SK-N-SH treated with all-trans-retinoic acid at 6 μM for 48 hours (cell line): Measurements from ENCODE around the gene TCF7.

Experiments used
- CSDC2 ChIP-seq: fragments of 250-450 bp; sonication (Bioruptor Pico); IDR thresholded peaks from 2 replicates; pipeline ENCODE4 v1.5.0; 2020; ENCODE audit warnings: mild to moderate bottlenecking, moderate library complexity
- GLIS3 ChIP-seq: fragments of 250-450 bp; sonication (Bioruptor Pico); IDR thresholded peaks from 2 replicates; pipeline ENCODE4 v1.5.0; 2020; ENCODE audit warnings: mild to moderate bottlenecking, moderate library complexity
- OSR1 ChIP-seq: fragments of 250-450 bp; sonication (Bioruptor Pico); IDR thresholded peaks from 2 replicates; pipeline ENCODE4 v1.8.0; 2022; ENCODE audit warnings: moderate library complexity, mild to moderate bottlenecking, inconsistent platforms
- RARB ChIP-seq: fragments of 250-450 bp; sonication (Bioruptor Pico); IDR thresholded peaks from 2 replicates; pipeline ENCODE4 v1.8.0; 2021; ENCODE audit warnings: mild to moderate bottlenecking, moderate library complexity

DNA sequence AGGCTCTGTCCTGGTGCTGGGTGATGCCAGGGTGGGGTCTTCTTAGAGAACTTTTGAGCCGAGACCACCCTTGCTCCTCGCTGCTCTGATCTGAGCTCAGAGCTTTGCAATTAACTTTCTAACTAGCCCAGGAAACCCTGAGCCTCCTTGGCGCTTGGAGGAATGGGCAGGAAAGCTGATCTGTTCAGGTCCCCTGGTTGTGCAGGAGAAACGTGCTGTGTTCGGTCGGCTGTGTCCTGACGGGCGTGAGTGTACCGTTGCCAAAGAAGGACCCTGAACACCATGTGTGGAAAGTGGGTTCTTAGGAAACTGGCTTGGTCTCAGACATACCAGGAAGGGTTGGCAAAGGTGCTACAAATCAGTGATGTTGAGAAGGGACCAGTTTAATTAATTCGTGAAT, 1.8 kb downstream of the TCF7 start:
- no peak for TF ChIP-seq RARB (CRISPR knock-in tag)
- TF ChIP-seq OSR1 (CRISPR knock-in tag) = no peak
- no peak for TF ChIP-seq GLIS3 (CRISPR knock-in tag)
- TF ChIP-seq CSDC2 (CRISPR knock-in tag) = no peak
